Measurements from ENCODE around the gene LFNG.

DNA sequence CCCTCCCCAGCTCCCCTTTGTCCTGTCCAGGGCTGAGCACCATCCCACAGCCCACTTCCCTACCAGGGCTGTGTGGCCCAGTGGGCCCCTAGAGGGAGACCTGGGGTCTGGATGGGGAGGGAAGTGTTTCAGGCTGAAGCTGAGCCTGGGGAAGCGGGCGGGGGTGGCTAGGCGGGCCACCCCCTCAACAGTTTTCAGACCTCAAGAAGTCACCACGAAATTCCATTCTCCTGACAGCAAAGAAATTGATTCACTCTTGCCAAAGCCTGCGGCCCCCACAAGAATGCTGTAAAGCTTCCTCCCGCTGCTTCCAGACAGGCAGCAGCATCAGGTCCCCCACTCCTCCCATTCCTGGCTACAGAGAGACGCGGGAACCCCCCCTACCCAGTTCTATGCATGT lies 2.5 kb upstream of the LFNG start:
- no peak for TF ChIP-seq CTCF (IDR thresholded peaks at IDR 0.05)
- TF ChIP-seq POLR2A (IDR thresholded peaks at IDR 0.05), result no peak
- TF ChIP-seq POLR2AphosphoS5 (IDR thresholded peaks at IDR 0.05), result no peak
- no peak for TF ChIP-seq EP300 (IDR thresholded peaks at IDR 0.05)
